HEK293 (cell line): ENCODE measurements around the gene ADAMTS16.

ENCODE experiments used
- REST ChIP-seq: fragments of 450-650 bp; formaldehyde crosslinking; IDR thresholded peaks from 2 replicates; pipeline ENCODE4 v1.5.1; 2016; ENCODE audit warnings: missing biosample characterization, missing genetic modification characterization
- SALL2 ChIP-seq: fragments of 450-650 bp; formaldehyde crosslinking; IDR thresholded peaks from 2 replicates; pipeline ENCODE4 v1.5.0; 2017; ENCODE audit warnings: missing biosample characterization, mild to moderate bottlenecking, missing genetic modification characterization, borderline replicate concordance
- ZBTB48 ChIP-seq: fragments of 450-650 bp; formaldehyde crosslinking; IDR thresholded peaks from 2 replicates; pipeline ENCODE4 v1.5.1; 2016; ENCODE audit warnings: missing biosample characterization, missing genetic modification characterization
- ZNF280D ChIP-seq: fragments of 450-650 bp; formaldehyde crosslinking; IDR thresholded peaks from 2 replicates; pipeline ENCODE4 v1.5.1; 2016; ENCODE audit warnings: missing biosample characterization, missing genetic modification characterization
- ZNF792 ChIP-seq: fragments of 450-650 bp; formaldehyde crosslinking; IDR thresholded peaks from 2 replicates; pipeline ENCODE4 v1.5.1; 2016; ENCODE audit warnings: missing biosample characterization, missing genetic modification characterization
- TF ChIP-seq, protein P1 (sequence below): fragments of 450-650 bp; formaldehyde crosslinking; IDR thresholded peaks from 2 replicates; pipeline ENCODE4 v1.5.1; 2016; ENCODE audit warnings: missing biosample characterization, missing genetic modification characterization
- TF ChIP-seq, protein P2 (sequence below): fragments of 450-650 bp; formaldehyde crosslinking; IDR thresholded peaks from 2 replicates; pipeline ENCODE4 v1.5.1; 2016; ENCODE audit warnings: missing biosample characterization, missing genetic modification characterization

GRCh38 chr5:5287419-5287818 is 147.3 kb downstream of the ADAMTS16 start:
- TF ChIP-seq, protein P1, sequence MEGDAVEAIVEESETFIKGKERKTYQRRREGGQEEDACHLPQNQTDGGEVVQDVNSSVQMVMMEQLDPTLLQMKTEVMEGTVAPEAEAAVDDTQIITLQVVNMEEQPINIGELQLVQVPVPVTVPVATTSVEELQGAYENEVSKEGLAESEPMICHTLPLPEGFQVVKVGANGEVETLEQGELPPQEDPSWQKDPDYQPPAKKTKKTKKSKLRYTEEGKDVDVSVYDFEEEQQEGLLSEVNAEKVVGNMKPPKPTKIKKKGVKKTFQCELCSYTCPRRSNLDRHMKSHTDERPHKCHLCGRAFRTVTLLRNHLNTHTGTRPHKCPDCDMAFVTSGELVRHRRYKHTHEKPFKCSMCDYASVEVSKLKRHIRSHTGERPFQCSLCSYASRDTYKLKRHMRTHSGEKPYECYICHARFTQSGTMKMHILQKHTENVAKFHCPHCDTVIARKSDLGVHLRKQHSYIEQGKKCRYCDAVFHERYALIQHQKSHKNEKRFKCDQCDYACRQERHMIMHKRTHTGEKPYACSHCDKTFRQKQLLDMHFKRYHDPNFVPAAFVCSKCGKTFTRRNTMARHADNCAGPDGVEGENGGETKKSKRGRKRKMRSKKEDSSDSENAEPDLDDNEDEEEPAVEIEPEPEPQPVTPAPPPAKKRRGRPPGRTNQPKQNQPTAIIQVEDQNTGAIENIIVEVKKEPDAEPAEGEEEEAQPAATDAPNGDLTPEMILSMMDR (tag by site-specific recombination) = no peak
- TF ChIP-seq ZNF280D (tag by site-specific recombination) (no peak), SALL2 (tag by site-specific recombination) (no peak), REST (tag by site-specific recombination) (no peak), ZBTB48 (tag by site-specific recombination) (no peak), ZNF792 (no peak)
- TF ChIP-seq, protein P2, sequence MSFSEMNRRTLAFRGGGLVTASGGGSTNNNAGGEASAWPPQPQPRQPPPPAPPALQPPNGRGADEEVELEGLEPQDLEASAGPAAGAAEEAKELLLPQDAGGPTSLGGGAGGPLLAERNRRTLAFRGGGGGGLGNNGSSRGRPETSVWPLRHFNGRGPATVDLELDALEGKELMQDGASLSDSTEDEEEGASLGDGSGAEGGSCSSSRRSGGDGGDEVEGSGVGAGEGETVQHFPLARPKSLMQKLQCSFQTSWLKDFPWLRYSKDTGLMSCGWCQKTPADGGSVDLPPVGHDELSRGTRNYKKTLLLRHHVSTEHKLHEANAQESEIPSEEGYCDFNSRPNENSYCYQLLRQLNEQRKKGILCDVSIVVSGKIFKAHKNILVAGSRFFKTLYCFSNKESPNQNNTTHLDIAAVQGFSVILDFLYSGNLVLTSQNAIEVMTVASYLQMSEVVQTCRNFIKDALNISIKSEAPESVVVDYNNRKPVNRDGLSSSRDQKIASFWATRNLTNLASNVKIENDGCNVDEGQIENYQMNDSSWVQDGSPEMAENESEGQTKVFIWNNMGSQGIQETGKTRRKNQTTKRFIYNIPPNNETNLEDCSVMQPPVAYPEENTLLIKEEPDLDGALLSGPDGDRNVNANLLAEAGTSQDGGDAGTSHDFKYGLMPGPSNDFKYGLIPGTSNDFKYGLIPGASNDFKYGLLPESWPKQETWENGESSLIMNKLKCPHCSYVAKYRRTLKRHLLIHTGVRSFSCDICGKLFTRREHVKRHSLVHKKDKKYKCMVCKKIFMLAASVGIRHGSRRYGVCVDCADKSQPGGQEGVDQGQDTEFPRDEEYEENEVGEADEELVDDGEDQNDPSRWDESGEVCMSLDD = no peak
